ENCODE results near the gene PHLDA2.

DNA sequence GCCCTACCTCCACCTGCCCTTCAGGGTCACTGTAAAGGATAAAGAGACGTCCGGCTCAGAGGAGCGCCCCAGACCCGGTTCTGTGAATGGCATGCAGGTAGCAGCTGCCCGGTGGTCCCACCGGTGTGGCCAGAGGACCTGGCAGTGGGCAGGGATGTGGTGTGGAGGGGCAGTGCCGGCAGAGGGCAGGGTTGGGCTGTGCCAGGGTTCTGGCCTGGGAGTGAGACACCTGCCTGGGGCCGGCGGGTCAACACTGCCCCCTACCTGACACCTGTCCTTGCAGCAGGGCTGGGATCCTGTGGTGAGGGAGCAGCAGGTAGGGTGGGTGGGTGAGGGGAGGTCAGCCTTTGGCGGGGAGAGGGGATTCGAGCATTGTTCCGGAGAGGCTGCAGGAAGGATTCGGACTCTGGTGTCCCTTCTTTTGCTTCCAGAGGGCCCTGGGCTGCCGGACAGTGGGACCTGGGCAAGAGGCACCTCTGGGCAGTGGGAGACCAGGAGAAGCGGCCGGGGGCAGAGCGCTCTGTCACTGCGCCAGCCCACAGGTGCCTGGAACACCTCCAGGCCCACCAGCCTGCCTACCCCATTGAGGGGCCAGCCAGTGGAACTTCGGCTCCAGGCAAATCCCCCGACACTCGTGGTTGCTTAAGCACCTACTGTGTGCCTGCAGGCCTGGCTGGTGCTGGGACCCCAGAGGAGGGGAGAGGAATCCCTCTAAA lies 1.6 kb upstream of the PHLDA2 start:
- TF ChIP-seq POLR2AphosphoS5 (IDR thresholded peaks at IDR 0.05; ENCODE audit: insufficient read depth, low read depth, low read length), result no peak
- no peak for TF ChIP-seq EZH2 (IDR thresholded peaks at IDR 0.05; ENCODE audit: borderline replicate concordance, low read depth, low read length, severe bottlenecking)
- TF ChIP-seq POLR2A (IDR thresholded peaks at IDR 0.05; ENCODE audit: low read depth, low read length), result no peak
- TF ChIP-seq MYC (IDR thresholded peaks at IDR 0.05; ENCODE audit: low read depth, low read length), result no peak
- TF ChIP-seq GATA2 (IDR thresholded peaks at IDR 0.05; ENCODE audit: insufficient read depth, insufficient read length, low read depth, low read length), result no peak
- TF ChIP-seq, protein P1, sequence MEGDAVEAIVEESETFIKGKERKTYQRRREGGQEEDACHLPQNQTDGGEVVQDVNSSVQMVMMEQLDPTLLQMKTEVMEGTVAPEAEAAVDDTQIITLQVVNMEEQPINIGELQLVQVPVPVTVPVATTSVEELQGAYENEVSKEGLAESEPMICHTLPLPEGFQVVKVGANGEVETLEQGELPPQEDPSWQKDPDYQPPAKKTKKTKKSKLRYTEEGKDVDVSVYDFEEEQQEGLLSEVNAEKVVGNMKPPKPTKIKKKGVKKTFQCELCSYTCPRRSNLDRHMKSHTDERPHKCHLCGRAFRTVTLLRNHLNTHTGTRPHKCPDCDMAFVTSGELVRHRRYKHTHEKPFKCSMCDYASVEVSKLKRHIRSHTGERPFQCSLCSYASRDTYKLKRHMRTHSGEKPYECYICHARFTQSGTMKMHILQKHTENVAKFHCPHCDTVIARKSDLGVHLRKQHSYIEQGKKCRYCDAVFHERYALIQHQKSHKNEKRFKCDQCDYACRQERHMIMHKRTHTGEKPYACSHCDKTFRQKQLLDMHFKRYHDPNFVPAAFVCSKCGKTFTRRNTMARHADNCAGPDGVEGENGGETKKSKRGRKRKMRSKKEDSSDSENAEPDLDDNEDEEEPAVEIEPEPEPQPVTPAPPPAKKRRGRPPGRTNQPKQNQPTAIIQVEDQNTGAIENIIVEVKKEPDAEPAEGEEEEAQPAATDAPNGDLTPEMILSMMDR (IDR thresholded peaks at IDR 0.05; ENCODE audit: extremely low read depth in 1 of 2, insufficient read depth in 1 of 2, low read depth in 1 of 2, low read length in 2 of 2), result peak; percentile 39 to 82
- no peak for TF ChIP-seq JUN (IDR thresholded peaks at IDR 0.05; ENCODE audit: borderline replicate concordance, insufficient read depth, insufficient read length, low read depth)
- TF ChIP-seq, protein P2, sequence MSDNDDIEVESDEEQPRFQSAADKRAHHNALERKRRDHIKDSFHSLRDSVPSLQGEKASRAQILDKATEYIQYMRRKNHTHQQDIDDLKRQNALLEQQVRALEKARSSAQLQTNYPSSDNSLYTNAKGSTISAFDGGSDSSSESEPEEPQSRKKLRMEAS (IDR thresholded peaks at IDR 0.05; ENCODE audit: insufficient read depth, insufficient read length), result no peak

Measured in endothelial cell of umbilical vein (primary cell).